ENCODE data around the gene FBXL19. TPM values are rescaled to one million over a fixed set of nuclear protein-coding genes. Genes with fewer than 3 reads are reported as not detected.

Gene FBXL19
- polyA plus RNA-seq, 3 donors: 0.14 to 7.6 TPM; not detected in 1

- 100% methylated on average over 1 of the region's 5 CpGs for WGBS (ENCODE audit: insufficient coverage)
- H3K4me1 ChIP-seq (ENCODE audit: control insufficient read depth in 1 of 2, insufficient read depth in 2 of 2, low read length in 2 of 2): peaks cover 58 to 65% of the 10 kb centered on the region in 2 donors
- H3K9me3 Mint-ChIP-seq: peaks cover 0 to 10% (median 2%) of the 10 kb centered on the region in 7 donors
Measured at GRCh38 chr16:30900588-30900987, 22.8 kb upstream of the FBXL19 start.

More at GRCh38 chr16:30900588-30900987, 22.8 kb upstream of the FBXL19 start:
- Histone ChIP-seq H2AFZ (ENCODE audit: insufficient read depth, low read depth, low read length, poor library complexity, severe bottlenecking) (no peak overlapping the region), H3K9ac (ENCODE audit: insufficient read depth, low read length, poor library complexity, severe bottlenecking) (no peak overlapping the region), H3K4me3 (replicated peaks in 1 of 3; ENCODE audit: low read depth in 2 of 3, low read length in 3 of 3) (no peak overlapping the region), H3K9me3 (replicated peaks in 1 of 2; ENCODE audit: control insufficient read depth in 1 of 2, insufficient read depth in 1 of 2, low read length in 2 of 2) (peaks cover 0 to 7% of the 10 kb centered on the region in 2 donors), H3K27me3 (ENCODE audit: control insufficient read depth in 2 of 2, insufficient read depth in 2 of 2, low read length in 2 of 2) (no peaks in the 10 kb centered on the region), H3K79me2 (ENCODE audit: insufficient read depth, low read length) (peaks cover 7% of the 10 kb centered on the region), H3K4me2 (replicated peaks; ENCODE audit: extremely low read depth, low read length, poor library complexity, severe bottlenecking) (no peak overlapping the region), H4K20me1 (ENCODE audit: insufficient read depth, low read length) (no peaks in the 10 kb centered on the region), H3K27ac (ENCODE audit: low read depth in 1 of 2, low read length in 2 of 2) (no peak overlapping the region), H3K36me3 (replicated peaks in 1 of 2; ENCODE audit: control insufficient read depth in 1 of 2, insufficient read depth in 2 of 2, low read length in 2 of 2) (no peaks in the 10 kb centered on the region)
- no peaks in the 10 kb centered on the region for H3K36me3 Mint-ChIP-seq
- no peak for TF ChIP-seq CTCF (IDR thresholded peaks at IDR 0.05)
- peaks cover 0 to 5% (median 0%) of the 10 kb centered on the region in 3 donors for H3K27me3 Mint-ChIP-seq (ENCODE audit: low read depth in 3 of 3)
- no peak overlapping the region for H3K27ac Mint-ChIP-seq
- H3K4me1 Mint-ChIP-seq: peaks cover 61% of the 10 kb centered on the region
- intact Hi-C loops (cut with micrococcal nuclease): loop anchor here (5.0 kb wide), 1 partner anchor 58 kb away; no protein-coding TSS in a partner anchor
- DNase-seq: no peak
- H3K4me3 Mint-ChIP-seq: no peak overlapping the region
